ENCODE measurements around the gene MID1.
A peak's percentile ranks its signal among the peaks of the same experiment; 100 is the strongest.

MID1 gene

DNA sequence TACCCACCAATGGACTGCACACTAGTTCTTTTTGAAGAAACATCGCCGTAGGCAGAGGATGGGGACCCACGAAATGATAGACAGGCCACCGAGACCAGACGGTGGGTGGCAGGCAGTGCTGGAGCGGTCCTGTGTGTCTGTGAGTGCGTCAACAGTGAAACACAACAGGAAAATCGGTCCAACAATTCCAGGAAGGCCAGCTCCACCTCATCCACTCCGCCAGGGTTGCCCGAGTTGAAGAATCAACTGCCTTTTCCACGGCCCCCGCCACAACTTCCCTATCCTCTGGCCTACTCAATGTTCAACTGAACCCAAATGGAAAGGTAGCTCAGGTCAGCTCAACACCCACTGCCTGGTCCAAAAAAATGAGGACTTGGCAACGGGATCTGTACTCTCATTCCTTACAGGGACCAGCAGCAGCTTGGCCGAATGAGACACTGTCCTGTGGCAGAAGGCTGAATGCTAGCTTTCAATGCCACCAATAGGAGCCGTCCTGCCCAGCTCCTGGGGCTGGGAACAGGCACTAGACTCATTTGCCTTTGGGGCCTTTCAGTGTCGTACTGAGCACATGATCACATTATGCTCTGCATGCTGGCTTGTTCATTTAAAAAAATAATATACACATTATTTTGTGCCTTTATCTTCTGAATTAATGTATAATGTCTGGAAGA is 43.5 kb downstream of the MID1 start:
- DNase-seq (ENCODE audit: low spot score) = peak; percentile 16

DNA sequence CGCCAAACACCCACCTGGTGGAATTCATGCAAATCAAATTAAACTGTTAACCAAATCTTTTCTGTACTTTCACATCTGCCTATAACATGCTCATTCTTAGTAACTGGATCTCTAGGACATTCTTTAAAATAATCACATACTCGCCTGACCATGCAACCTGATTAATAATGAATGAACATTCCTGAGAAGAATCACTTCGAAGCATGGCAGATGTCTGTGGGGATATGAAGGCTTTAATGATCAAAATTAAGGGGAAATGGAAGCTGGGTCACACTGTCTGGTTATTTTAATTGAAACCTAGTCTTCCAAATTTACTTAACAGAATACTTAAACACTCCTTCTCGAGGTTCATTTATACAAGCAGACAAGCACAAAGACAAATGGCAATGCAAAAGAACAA is 44.2 kb downstream of the MID1 start:
- DNase-seq (ENCODE audit: low spot score) = no peak

DNA sequence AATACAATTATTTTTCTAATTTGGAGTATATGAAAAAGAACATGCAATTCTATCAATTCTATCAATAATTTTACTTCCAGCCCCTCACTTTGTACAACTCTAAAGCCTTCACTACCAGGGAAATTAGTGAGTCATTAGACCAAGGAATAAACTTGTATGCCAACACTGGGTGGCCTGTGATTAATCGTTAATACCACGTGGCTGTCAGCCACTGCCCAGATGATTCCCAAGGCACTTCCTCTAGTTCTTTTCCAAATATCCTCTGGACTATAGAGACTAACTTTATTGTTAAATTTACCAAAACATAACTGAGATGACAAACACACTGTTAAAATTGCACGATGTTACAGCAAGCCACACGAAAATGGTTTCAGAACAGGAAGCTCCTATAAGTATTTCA is 45.7 kb downstream of the MID1 start:
- DNase-seq (ENCODE audit: low spot score) = no peak

DNA sequence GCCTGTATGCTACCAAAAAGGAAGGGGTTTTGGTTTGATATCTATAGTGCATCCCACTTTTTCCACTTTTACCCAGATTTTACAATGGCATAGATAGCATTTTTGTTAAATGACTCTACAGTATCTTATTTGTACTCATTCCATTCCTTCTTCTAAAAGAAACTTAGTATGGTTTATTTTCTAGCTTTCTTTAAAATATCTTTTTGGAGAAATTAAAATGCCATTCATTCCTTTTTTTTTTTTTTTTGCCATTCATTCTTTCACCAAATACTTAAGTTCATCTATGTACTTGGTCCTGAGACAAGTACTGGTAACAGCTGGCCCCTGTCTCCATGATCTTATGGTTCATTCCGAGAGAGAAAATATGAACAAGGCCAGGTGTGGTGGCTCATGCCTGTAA is 49.1 kb downstream of the MID1 start:
- DNase-seq (ENCODE audit: low spot score) = no peak

DNA sequence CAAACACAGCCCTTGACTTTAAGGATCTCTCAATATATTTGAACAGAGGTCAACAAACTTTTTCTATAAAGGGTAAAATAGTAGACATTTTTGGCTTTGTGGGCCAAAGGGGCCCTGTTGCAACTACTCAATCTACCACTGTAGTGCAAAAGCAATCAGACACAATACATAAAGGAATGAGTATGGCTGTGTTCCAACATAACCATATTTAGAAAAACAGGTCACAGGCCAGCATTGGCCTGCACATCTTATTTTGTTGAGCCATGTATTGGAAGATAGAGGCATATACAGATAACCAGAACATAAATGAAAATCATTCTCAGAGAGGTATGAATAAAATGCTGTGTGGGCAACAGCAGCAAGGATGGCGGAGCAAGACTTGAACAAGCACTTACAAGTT is 49.8 kb downstream of the MID1 start:
- no peak for DNase-seq (ENCODE audit: low spot score)

DNA sequence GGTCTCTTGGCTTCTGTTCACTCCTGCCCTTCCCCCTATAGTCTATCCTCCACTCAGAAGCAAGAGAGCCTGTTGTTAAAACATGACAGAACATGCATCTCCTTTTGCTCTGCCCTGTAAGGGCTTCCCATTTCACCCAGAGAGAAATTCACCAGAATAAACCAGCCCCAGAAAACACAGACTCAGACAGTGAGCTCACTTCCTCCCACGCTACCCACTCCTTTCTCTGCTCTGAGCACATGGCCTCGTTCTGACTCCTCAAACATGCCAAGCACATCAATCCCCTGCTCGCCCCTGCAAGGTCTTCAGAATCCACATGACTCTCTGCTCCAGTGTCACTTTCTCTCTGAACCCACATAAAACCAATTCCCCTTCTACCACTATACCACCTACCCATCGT is 50.4 kb downstream of the MID1 start:
- peak; percentile 45 for DNase-seq (ENCODE audit: low spot score)

DNA sequence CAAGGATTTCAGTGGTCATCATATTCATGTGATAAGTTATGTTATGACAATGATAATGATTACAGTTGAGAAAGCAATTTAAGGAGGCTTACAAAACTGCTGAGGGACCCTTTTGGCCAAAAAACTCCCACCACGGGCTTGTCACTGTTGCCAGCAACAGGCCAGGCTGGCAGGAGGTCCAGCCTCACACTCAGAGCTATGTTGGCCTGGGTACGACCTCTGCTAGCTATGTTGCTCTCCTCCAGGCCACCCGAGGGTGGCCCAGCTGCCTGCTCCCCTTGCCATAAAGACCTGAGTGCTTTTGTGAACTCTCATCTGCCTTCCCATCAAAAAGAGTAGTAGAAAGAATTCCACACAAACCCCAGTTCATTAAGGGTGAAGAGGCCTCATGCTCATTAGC is 52.0 kb downstream of the MID1 start:
- no peak for DNase-seq (ENCODE audit: low spot score)

DNA sequence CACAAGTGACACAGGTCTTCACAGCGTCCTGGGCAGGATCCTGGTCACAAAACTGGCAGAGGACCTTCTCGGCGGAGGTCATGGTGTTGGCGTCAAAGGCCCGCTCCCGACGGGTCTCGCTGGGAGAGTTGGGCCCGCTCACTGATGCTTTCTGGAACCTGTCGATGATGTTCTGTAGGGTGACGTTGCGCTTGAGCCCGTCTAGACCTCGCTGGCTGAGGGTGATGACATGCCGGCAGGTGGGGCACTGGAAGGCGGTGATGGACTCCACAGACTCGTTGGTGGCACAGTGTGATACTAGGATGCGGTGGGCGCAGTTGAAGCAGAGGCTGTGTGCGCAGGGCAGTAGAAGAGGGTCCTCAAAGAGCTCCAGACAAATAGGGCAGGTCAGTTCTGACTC is 53.2 kb downstream of the MID1 start:
- no peak for DNase-seq (ENCODE audit: low spot score)

DNA sequence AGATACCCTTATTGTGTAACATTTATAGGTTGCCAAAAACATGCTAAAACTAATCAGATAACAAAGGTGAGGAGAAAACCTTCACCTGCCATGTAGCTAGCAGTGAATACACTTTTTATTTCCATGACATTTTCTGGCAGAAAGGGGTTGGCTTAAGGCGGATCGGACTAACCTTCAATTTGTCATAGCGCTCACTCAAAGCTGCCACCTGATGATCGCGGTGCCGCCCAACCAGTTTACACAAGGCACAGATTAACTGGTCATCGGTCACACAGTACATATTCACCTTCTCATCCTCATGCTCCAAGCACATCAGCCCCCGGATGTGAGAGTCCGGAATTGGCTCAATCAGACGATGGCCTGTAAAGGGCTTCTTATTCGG is 53.7 kb downstream of the MID1 start:
- DNase-seq (ENCODE audit: low spot score) = no peak

DNA sequence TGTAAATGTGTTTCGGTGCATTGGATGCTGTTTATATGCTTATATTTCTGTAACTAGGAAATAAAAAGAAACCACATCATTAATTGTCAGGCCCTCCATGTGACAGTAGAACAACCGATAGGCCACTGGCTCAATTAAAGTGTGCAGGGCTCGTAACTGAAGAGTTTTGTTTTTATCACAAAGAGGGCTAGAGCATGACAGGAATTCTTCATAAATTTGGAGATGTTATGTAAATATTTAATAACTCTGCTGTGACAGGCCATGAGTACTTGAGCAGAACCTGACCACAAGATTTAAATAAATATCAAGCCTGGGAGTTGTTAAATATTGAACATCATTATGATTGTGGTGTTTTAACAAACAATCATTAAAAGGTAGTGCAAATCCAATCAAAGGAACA is 55.9 kb downstream of the MID1 start:
- no peak for DNase-seq (ENCODE audit: low spot score)

DNA sequence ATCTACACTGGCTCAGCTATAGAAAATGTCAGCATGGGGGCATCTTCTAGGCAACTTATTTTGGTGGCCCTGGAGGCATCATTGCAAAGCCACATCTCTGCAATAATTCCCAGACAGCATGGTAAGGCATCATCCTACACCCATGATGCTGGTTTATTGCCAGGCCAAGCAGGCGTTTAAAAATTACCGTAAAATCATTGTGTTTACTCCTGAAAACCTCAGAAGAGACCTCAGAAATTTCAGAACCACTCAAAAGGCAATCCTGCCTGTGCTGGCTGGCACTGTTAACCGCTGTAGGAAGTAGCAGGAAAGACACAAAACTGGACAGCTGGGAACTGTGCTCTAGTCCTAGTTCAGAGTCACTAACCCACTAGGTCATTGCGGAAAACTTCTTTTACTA is 63.2 kb downstream of the MID1 start:
- no peak for DNase-seq (ENCODE audit: low spot score)

DNA sequence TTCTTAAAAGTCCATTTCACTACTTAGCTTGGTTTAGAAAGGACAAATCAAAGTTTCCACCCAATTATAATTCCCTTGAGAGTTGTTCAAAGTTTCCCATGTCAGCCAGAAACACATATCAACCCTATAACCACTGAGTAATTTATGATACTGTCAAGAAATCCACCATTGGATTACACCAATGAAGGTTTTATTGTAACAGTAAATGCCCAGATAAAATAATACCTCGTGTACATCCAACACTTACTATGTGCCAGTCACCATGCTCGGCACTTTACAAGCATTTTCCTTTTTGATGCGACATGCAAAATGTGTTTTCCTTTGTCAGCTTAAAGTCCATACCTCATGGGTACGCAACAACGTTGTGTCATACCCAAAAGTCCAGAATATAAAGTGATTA is 64.0 kb downstream of the MID1 start:
- no peak for DNase-seq (ENCODE audit: low spot score)

DNA sequence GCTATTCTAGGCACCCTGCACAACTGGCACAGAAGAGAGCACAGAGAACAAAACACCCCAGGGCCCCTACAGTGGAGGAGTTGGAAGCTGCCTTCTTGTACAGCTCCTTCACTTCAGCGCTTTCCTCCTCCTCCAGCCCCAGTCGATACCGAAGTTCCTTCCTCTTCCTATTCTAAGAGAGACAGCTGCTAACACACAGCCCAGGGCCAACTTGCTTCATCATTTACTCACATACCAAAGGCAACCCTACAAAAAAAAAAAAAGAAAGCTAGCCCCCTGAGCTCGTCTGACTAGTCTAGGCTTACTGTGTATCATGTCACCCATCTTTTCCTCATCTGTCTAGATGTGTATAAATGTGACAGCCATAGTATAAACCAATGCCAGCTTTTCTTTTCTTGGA is 64.5 kb downstream of the MID1 start:
- DNase-seq (ENCODE audit: low spot score) = no peak

DNA sequence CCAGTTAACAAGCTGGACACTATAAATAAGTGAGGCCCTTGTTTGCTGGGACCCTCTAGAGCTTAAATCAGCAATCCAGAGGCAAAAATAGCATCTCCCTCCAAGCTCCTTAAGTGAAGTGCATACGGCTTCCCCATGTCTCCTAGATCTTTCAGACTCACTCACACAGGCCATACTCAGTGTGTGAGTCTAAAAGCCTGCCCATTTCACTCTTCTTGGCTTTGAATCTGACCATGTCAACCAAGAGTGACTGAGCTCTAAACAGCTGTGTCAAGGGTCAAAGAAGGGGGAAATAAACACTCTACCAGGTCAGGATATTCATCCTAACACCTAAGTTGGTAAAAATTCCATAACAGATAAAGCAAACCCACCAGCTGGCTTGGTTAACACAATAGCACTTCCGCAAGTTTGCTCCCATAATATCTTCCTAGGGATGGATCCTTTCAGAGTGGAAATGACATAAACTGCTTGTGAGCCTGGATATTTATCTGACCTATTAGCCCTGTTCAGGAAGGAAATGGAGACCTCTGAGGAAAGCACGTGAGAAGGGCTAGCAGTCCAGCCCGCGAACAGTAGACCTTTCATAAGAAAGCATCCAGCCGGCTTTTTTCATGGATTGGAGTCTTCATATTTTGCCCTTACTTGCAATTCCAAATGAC is 65.6 kb downstream of the MID1 start:
- no peak for DNase-seq (ENCODE audit: low spot score)

DNA sequence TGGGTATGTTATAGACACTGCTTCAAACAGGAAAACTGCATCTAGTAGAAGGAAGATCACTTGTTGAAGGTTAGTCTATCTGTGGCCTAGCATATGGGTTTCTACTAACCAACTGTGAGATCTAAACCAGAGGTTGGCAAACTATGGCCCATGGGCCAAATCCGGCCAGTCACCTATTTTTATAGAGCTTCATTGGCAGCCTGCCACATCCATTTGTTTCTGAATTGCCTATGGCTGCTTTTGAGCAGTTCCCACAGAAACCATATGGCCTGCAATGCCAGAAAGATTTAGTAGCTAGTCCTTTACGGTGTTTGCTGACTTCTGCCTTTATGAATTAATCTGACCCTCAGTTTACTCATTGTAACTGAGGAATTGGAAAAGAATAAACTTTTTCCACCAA is 71.1 kb downstream of the MID1 start:
- DNase-seq (ENCODE audit: low spot score) = no peak

DNA sequence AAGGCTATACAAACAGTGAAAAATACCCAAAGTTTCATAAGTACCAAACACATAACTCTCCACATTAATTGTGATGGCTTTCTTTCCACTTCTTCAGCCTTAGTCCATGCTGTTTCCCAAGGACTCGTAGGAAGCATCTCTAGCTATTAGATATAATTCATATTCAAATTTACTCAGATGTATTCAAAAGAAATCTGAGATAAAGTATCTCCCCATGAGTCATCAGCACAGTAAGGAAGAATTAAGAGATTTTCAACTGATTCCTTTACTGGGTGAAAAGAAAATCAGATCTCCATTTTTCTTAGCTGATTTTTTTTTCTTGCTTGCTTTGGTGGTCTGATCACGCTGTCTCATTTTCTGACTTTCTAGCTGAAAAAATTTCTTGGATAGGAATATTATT is 71.7 kb downstream of the MID1 start:
- DNase-seq (ENCODE audit: low spot score) = no peak

DNA sequence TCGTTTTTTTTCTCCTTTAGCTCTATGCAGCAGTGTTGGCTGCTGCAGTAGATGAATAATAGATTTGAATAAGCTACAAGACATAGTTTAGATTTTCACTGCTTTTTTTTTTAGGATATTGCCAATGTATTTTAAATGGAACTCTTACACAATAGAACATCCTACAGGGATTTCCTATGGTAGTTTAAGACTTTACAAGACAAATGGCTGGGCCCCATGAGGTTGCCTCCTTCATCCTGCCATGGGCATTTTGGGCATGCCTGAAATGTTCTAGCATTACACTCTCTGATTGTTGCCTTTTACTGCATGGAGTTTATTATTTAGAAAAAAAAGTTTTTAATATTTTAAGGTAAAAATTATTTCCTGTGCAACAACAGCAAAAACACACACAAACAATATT is 74.5 kb downstream of the MID1 start:
- DNase-seq (ENCODE audit: low spot score) = no peak

DNA sequence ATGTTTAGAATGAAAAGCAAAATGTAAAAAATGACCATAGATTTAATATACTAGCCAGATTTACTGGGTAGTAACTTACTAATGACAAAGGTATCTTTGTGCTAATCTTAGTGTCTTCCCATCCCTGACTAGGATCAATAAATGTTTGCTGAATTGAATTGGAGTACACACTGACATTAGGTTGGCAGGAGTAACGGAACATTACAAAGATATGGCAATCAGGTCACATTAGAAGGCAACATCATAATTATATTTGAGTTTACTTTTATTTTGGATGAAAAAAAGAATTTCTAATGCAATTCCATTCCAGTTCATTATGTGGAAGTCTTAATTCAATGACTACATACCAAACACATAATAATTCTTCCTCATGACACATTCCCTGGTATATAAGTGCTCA is 77.8 kb downstream of the MID1 start:
- DNase-seq (ENCODE audit: low spot score) = no peak

DNA sequence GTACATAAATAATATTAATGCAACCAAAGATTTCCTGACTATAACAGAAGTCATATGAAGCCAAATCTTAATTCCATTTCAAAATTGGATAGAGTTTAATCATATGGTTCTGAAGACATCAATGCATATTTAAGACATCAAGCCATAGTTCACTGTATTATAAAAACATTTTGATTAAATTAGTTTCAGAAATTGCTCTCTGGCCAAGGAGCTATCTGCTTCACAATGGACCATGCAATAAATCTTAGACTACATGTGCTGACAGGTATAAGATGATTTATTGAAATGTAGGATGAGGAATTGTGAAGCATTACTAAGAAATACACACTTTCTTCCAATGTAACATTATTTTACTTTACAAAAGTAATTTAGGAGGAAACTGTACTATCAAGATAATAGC is 81.6 kb downstream of the MID1 start:
- DNase-seq (ENCODE audit: low spot score) = no peak

DNA sequence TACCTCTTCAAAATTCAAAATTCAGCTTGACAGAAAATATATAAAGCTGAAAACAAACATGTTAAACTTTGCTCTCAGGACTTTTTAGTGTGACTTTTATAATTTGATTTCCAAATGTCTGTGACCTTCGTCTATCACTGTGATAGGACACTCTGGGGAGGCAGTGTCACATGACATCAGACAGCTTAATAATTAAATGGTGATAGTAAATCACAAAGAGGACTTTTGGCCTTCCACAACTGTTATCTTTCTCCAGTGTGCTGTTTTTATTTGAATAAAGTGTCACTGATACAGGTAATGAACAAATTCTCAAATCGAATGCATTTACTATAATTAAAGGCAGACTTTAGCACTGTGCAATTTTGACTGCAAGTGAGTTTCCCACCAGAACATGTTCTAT is 83.1 kb downstream of the MID1 start:
- DNase-seq (ENCODE audit: low spot score) = no peak

DNA sequence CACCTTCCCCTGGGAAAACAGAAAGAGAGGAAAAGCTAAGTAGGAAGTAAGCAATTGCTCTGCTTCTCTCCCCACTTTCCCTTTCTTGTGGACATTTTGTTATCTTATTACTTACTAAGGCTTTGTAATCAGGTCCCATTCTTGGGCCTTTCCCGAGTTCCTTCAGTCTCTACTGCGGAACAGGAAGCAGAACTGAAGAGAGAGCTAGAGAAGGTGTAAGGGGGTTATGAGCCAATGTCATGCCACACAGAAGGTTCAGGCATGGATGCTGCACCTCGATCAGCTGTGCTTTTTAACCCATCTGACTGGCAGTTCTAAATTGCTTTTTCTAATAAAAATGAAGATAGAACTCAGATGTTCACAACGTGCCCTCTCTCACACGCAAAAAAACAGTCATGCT is 83.6 kb downstream of the MID1 start:
- no peak for DNase-seq (ENCODE audit: low spot score)

DNA sequence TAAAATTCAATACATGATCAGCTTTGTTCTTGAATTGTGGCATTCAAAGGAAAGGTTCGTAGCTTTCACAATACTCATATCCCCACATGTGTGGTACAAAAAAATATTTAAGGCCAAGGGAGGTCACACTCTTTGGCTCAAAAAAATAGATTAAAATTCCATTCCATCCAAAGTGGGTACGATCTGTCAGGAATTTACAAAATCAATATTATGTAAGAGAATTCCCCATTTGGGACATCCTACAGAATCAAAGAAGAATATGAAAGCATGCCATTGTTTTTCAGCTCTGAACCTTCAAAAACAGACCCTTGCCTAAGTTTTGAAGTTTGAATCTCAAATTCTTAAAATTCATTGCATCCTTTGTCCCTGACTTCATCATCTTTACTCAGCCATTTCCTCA is 85.8 kb downstream of the MID1 start:
- no peak for DNase-seq (ENCODE audit: low spot score)

DNA sequence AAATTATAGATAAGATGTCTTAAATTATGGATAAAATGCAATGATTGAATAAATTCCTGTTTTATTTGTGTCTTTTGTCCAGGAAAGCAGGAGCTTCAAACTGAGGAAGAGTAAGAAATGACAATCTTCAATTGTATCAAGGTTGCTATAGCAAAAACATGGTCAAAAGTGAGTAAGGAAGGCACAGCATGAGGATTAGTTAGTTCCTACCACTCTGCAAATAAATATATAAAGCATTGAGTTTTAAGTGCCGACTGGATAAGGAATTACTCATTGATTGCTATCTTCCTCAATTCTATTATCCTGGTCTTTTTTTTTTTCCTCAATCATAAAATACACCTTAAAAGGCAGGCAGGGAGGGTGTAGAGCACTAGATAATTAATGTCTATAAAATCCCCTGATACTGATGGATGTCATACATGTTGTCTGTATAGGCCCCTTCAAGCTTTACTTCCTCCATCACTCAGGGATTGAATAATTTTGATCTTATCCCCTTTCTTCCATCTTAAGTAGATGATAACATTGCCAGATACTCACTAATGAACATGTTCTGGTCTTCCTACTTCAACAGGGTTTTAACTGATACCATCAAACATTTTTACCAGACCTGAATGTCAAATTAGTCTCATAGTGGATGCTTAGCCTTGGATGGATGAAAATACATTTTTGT is 86.6 kb downstream of the MID1 start:
- DNase-seq (ENCODE audit: low spot score) = no peak

DNA sequence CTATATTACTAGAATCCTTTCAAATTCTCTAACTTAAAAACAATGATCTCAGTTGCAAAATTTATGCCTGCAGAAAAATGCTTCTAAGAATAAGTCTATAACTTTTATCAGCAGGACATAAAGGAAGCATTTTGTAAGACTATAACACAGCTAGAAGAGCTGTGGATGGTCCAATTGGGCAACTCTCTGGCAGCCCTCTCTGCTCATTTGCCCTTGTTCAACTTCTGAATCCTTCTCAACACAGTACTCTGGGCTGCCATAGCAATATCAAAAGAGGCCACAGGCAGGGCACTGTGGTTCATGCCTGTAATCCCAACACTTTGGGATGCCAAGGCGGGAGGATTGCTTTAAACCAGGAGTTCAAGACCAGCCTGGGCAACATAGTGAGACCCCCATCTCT is 88.5 kb downstream of the MID1 start:
- DNase-seq (ENCODE audit: low spot score) = no peak

All from Ammon's horn (tissue), 1 donor.